HG03097 (cell line): ENCODE measurements around the gene R3HDM1.
"Not testable (repeated sequence)": the region's sequence is repeated elsewhere in the genome, so short reads cannot be mapped to it uniquely, and the experiment has no call there.

ENCODE experiments used
- ATAC-seq: cut with Tn5 transposase; IDR thresholded peaks from one replicate; pipeline ENCODE4 v1.9.1; 2021; ENCODE audit not compliant: unreplicated experiment, low FRiP score

R3HDM1 gene

GRCh38 chr2:135563793-135564192 is 32.5 kb downstream of the R3HDM1 start:
- no peak for ATAC-seq

- ATAC-seq: no peak
Observed at GRCh38 chr2:135570884-135571283, 39.6 kb downstream of the R3HDM1 start.

GRCh38 chr2:135573620-135574019 is 42.3 kb downstream of the R3HDM1 start:
- no peak for ATAC-seq

GRCh38 chr2:135581282-135581681 is 50.0 kb downstream of the R3HDM1 start:
- ATAC-seq: no peak

- no peak for ATAC-seq
Observed at GRCh38 chr2:135582383-135582782, 51.1 kb downstream of the R3HDM1 start.

- ATAC-seq: no peak
Observed at GRCh38 chr2:135585586-135585985, 54.3 kb downstream of the R3HDM1 start.

- ATAC-seq: no peak
Observed at GRCh38 chr2:135586148-135586547, 54.9 kb downstream of the R3HDM1 start.

GRCh38 chr2:135587958-135588357 is 56.7 kb downstream of the R3HDM1 start:
- ATAC-seq: no peak

GRCh38 chr2:135590619-135591260 is 59.5 kb downstream of the R3HDM1 start:
- ATAC-seq: peak; percentile 43

- ATAC-seq: no peak
Observed at GRCh38 chr2:135600915-135601314, 69.6 kb downstream of the R3HDM1 start.

- ATAC-seq: no peak
Observed at GRCh38 chr2:135603543-135603942, 72.3 kb downstream of the R3HDM1 start.

- ATAC-seq: no peak
Observed at GRCh38 chr2:135607561-135607960, 76.3 kb downstream of the R3HDM1 start.

- no peak for ATAC-seq
Observed at GRCh38 chr2:135612319-135612718, 81.0 kb downstream of the R3HDM1 start.

GRCh38 chr2:135615404-135615803 is 84.1 kb downstream of the R3HDM1 start:
- no peak for ATAC-seq

- no peak for ATAC-seq
Observed at GRCh38 chr2:135617501-135618015, 86.3 kb downstream of the R3HDM1 start.

GRCh38 chr2:135620198-135620597 is 88.9 kb downstream of the R3HDM1 start:
- ATAC-seq: no peak

- ATAC-seq: no peak
Observed at GRCh38 chr2:135629520-135629919, 98.2 kb downstream of the R3HDM1 start.

GRCh38 chr2:135630034-135630433 is 98.8 kb downstream of the R3HDM1 start:
- not testable (repeated sequence) for ATAC-seq

GRCh38 chr2:135630488-135630887 is 99.2 kb downstream of the R3HDM1 start:
- no peak for ATAC-seq

GRCh38 chr2:135633582-135633981 is 102.3 kb downstream of the R3HDM1 start:
- ATAC-seq: no peak

GRCh38 chr2:135635212-135635835 is 104.0 kb downstream of the R3HDM1 start:
- ATAC-seq: no peak

GRCh38 chr2:135636982-135637381 is 105.7 kb downstream of the R3HDM1 start:
- no peak for ATAC-seq
